Ecto neural progenitor cell (in vitro differentiated cells): ENCODE data around the gene TTI1.
"Not testable (repeated sequence)": the region's sequence is repeated elsewhere in the genome, so short reads cannot be mapped to it uniquely, and the experiment has no call there.

Experiments used
- DNase-seq: peaks from one replicate; pipeline ENCODE4 v3.0.0-alpha.2; 2018; ENCODE audit warnings: low spot score

Gene TTI1

GRCh38 chr20:38009416-38009815, 23.8 kb downstream of the TTI1 start:
- DNase-seq = not testable (repeated sequence)

GRCh38 chr20:38008233-38008944, 24.9 kb downstream of the TTI1 start:
- no peak for DNase-seq

- DNase-seq = no peak
Measured at GRCh38 chr20:38007526-38007925, 25.7 kb downstream of the TTI1 start.

- no peak for DNase-seq
Measured at GRCh38 chr20:38005903-38006302, 27.4 kb downstream of the TTI1 start.

- no peak for DNase-seq
Measured at GRCh38 chr20:38004416-38004815, 28.8 kb downstream of the TTI1 start.

GRCh38 chr20:38002422-38002821, 30.8 kb downstream of the TTI1 start:
- DNase-seq = no peak

GRCh38 chr20:38001981-38002380, 31.3 kb downstream of the TTI1 start:
- no peak for DNase-seq

- DNase-seq = no peak
Measured at GRCh38 chr20:38001173-38001875, 31.9 kb downstream of the TTI1 start.

GRCh38 chr20:38000293-38000692, 33.0 kb downstream of the TTI1 start:
- no peak for DNase-seq

- no peak for DNase-seq
Measured at GRCh38 chr20:37999526-38000263, 33.6 kb downstream of the TTI1 start.

GRCh38 chr20:37997516-37997915, 35.7 kb downstream of the TTI1 start:
- DNase-seq = no peak

GRCh38 chr20:37995856-37996605, 37.2 kb downstream of the TTI1 start:
- no peak for DNase-seq

GRCh38 chr20:37994512-37994911, 38.7 kb downstream of the TTI1 start:
- no peak for DNase-seq

- no peak for DNase-seq
Measured at GRCh38 chr20:37992802-37993409, 40.4 kb downstream of the TTI1 start.

- no peak for DNase-seq
Measured at GRCh38 chr20:37991908-37992307, 41.3 kb downstream of the TTI1 start.

- DNase-seq = no peak
Measured at GRCh38 chr20:37991157-37991866, 41.9 kb downstream of the TTI1 start.

GRCh38 chr20:37990571-37991151, 42.6 kb downstream of the TTI1 start:
- no peak for DNase-seq

- DNase-seq = no peak
Measured at GRCh38 chr20:37989601-37990295, 43.5 kb downstream of the TTI1 start.

- no peak for DNase-seq
Measured at GRCh38 chr20:37988306-37988954, 44.8 kb downstream of the TTI1 start.
